Adrenal gland (tissue), 12 donors: ENCODE data around the gene MALRD1. TPM values are rescaled to one million over a fixed set of nuclear protein-coding genes. Genes with fewer than 3 reads are reported as not detected.
A peak's percentile ranks its signal among the peaks of the same experiment; 100 is the strongest.

Experiments
- DNase-seq, 7 donors: peaks; one replicate each; pipeline ENCODE4 v3.0.0-alpha.2; 2019 to 2020
- H3K27ac ChIP-seq, 5 donors: fragments of 200-600 bp; sonication (generic) in 4 of 5; 1 replicate in 3 of 5; 2 replicates in 2 of 5; pipeline versions ENCODE4 v1.5.1 to v1.8.0; 2016 to 2020; ENCODE audit warnings: mild to moderate bottlenecking in 1 of 5
- H3K27me3 ChIP-seq: fragments of 200-600 bp; 2 replicates; pipeline ENCODE4 v1.8.0; 2021
- H3K36me3 ChIP-seq, 2 donors: fragments of 200-600 bp; replicated peaks in 1 of 2; 1 replicate in 1 of 2; 2 replicates in 1 of 2; pipeline versions ENCODE4 v1.5.1 to v1.8.0; 2018 to 2022
- H3K4me1 ChIP-seq, 2 donors: fragments of 200-600 bp; replicated peaks in 1 of 2; 1 replicate in 1 of 2; 2 replicates in 1 of 2; pipeline versions ENCODE4 v1.5.1 to v1.8.0; 2018 to 2021
- H3K4me3 ChIP-seq, 4 donors: fragments of 200-600 bp; sonication (generic) in 3 of 4; one replicate each; pipeline ENCODE4 v1.5.1; 2016 to 2018
- H3K9me3 ChIP-seq, 3 donors: fragments of 200-600 bp; sonication (generic) in 1 of 3; replicated peaks in 1 of 3; 1 replicate in 2 of 3; 2 replicates in 1 of 3; pipeline versions ENCODE4 v1.5.1 to v1.8.0; 2016 to 2021
- POLR2A ChIP-seq, 2 donors: fragments of 450-650 bp; IDR thresholded peaks; one replicate each; pipeline ENCODE4 v1.6.1; 2017; ENCODE audit warnings: antibody characterized with exemption in 2 of 2, mild to moderate bottlenecking in 2 of 2, moderate library complexity in 1 of 2
- WGBS, 4 donors: extraction: QIAGEN DNeasy Blood & Tissue Kit in 2 of 4; methylation state at CpG; one replicate each; pipeline versions ENCODE4 v1.1.5 to v1.1.7; 2013 to 2017; 5-methylcytosine and 5-hydroxymethylcytosine counted together
- intact Hi-C, 2 donors: fragments of 100-400 bp; cut with DNase I; formaldehyde crosslinking; loops; one replicate each; pipeline versions ENCODE4 v1.14.1 to v1.15.0; 2022 to 2023
- polyA plus RNA-seq, 3 donors: library from polyadenylated mRNA; stranded (reverse); fragments of 200-250 nt in 2 of 3; fragments of 350-450 nt in 1 of 3; fragmentation: Illumina TruSeq in 1 of 3; extraction: RNeasy Lipid Tissue Mini Kit (QIAGEN cat#74804) in 1 of 3; gene quantifications; one replicate each; pipeline ENCODE4 v1.2.3, GENCODE V29; 2013 to 2014
- total RNA-seq, 9 donors: library from RNA; depleted of rRNA in 4 of 9; stranded (reverse); fragments of >200 nt in 4 of 9; fragments of 120-200 nt in 1 of 9; fragmentation: NEBNext Ultra II Directional in 1 of 9; extraction: Animal tissue kit (Norgen Biotek cat#: 25700) in 1 of 9; gene quantifications; one replicate each; pipeline versions ENCODE4 v1.1.0 to v1.2.4, GENCODE V29; 2013 to 2023
- TF ChIP-seq, protein P1 (sequence below), 6 experiments: fragments of 450-650 bp in 4 of 6; fragments of 200-600 bp in 2 of 6; sonication (generic) in 1 of 6; IDR thresholded peaks; 1 replicate in 5 of 6; 2 replicates in 1 of 6; pipeline versions ENCODE4 v1.5.1 to v1.8.0; 2016 to 2021; ENCODE audit warnings: antibody characterized with exemption in 6 of 6, mild to moderate bottlenecking in 2 of 6, moderate library complexity in 1 of 6
- donor health status: healthy with polysubstance abuse.
- donor health status: Bipolar disorder and iron deficiency.
- donor health status: DM: yes; HTN: yes; CAD: no.
- donor health status: DM: no; HTN: no; CAD: no.
- donor health status: DM: no; HTN: no; CAD: no.
- donor health status: DM: yes; HTN: yes; CAD: no.

MALRD1 gene
- total and polyA plus RNA-seq, 12 donors, result 0.48 to 6.2 (median 1.9) TPM

DNA sequence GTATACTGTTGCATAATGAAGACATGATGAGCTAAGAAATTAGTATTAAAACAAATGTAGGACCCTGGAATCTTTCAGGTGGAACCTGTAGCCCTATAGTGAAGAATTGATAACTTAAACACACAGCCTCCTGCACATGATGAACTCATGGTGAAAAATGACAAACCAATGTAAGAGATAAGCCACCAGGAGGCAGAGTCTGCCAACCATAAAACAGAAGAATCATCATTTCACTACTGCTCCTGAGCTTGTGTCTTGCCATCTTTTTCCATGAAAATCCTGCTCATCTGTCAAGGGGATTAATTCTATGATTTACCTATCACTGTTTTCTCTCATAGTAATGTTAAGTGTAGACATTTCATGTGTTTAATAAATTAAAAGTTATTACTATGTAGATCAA, 363.9 kb downstream of the MALRD1 start:
- no peaks in the 10 kb centered on the region for H3K36me3 ChIP-seq
- intact Hi-C loops, result loop anchor here in 1 of 2 donors (10.0 kb wide), 1 partner anchor 372 kb away; no protein-coding TSS in a partner anchor
- no peak overlapping the region for H3K27ac ChIP-seq
- H3K4me3 ChIP-seq, result no peak overlapping the region
- TF ChIP-seq POLR2A (IDR thresholded peaks at IDR 0.05), result no peak
- TF ChIP-seq, protein P1, sequence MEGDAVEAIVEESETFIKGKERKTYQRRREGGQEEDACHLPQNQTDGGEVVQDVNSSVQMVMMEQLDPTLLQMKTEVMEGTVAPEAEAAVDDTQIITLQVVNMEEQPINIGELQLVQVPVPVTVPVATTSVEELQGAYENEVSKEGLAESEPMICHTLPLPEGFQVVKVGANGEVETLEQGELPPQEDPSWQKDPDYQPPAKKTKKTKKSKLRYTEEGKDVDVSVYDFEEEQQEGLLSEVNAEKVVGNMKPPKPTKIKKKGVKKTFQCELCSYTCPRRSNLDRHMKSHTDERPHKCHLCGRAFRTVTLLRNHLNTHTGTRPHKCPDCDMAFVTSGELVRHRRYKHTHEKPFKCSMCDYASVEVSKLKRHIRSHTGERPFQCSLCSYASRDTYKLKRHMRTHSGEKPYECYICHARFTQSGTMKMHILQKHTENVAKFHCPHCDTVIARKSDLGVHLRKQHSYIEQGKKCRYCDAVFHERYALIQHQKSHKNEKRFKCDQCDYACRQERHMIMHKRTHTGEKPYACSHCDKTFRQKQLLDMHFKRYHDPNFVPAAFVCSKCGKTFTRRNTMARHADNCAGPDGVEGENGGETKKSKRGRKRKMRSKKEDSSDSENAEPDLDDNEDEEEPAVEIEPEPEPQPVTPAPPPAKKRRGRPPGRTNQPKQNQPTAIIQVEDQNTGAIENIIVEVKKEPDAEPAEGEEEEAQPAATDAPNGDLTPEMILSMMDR (IDR thresholded peaks at IDR 0.05), result peak; percentile 43 to 63 (median 56)
- no peaks in the 10 kb centered on the region for H3K9me3 ChIP-seq
- H3K4me1 ChIP-seq, result no peaks in the 10 kb centered on the region
- DNase-seq, result peak in 4 of 7 donors; percentile 15 to 27 (median 23)
- H3K27me3 ChIP-seq, result no peaks in the 10 kb centered on the region

DNA sequence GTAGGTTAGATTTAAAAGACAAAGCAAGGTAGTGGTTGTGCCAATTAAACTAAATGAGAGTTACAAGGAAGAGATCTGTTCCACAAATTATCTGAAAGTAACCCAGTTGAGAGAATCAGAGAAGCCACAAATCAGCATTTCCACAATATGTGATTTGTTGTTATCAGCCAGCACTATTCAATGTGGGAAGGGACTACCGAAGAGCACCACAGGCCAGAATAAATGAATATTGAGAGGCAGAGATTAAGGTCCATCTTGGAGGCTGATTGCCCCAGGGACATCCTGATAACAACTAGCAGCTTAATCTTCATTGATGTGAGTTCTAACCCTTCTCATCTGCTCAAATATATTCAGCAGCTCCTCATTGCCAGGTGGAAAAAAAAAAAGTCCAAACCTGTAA, 367.6 kb downstream of the MALRD1 start:
- H3K9me3 ChIP-seq, result no peaks in the 10 kb centered on the region
- WGBS, 4 donors, result 46 to 79% (median 61%) methylated on average over 1 of the region's 1 CpG
- H3K4me1 ChIP-seq, result peaks cover 0 to 6% of the 10 kb centered on the region in 2 donors
- no peak overlapping the region for H3K4me3 ChIP-seq
- H3K27me3 ChIP-seq, result peaks cover 4% of the 10 kb centered on the region
- DNase-seq, result no peak
- no peaks in the 10 kb centered on the region for H3K36me3 ChIP-seq
- intact Hi-C loops, result loop anchor here in 1 of 2 donors (10.0 kb wide), 1 partner anchor 369 kb away; no protein-coding TSS in a partner anchor
- TF ChIP-seq, protein P1 (IDR thresholded peaks at IDR 0.05), result no peak
- TF ChIP-seq POLR2A (IDR thresholded peaks at IDR 0.05), result no peak
- no peak overlapping the region for H3K27ac ChIP-seq

DNA sequence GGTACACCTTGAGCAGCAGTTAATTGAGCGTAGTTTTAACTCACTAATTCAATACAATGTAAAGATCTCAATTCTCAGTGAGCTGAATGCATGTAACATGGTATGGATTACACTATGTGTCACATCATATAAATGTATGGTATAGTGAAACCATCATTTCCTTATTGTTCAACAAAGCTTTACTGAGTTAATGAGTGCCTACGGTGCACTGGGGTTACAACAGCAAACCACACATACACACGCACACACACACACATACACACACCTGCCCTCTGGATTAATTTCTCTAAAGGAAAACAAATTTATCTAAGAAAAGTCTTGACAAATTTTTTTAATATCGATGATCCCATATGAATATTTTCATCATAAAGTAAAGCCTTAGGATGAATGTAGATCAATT, 369.1 kb downstream of the MALRD1 start:
- Histone ChIP-seq H3K4me1 (peaks cover 0 to 6% of the 10 kb centered on the region in 2 donors), H3K27me3 (peaks cover 4% of the 10 kb centered on the region), H3K9me3 (no peaks in the 10 kb centered on the region), H3K27ac (no peak overlapping the region), H3K36me3 (no peaks in the 10 kb centered on the region), H3K4me3 (no peak overlapping the region)
- DNase-seq, result no peak
- intact Hi-C loops, result loop anchor here in 1 of 2 donors (10.0 kb wide), 1 partner anchor 367 kb away; no protein-coding TSS in a partner anchor
- no peak for TF ChIP-seq POLR2A (IDR thresholded peaks at IDR 0.05)
- TF ChIP-seq, protein P1 (IDR thresholded peaks at IDR 0.05), result no peak
- 82 to 92% (median 88%) methylated on average over 4 of the region's 4 CpGs for WGBS, 4 donors

DNA sequence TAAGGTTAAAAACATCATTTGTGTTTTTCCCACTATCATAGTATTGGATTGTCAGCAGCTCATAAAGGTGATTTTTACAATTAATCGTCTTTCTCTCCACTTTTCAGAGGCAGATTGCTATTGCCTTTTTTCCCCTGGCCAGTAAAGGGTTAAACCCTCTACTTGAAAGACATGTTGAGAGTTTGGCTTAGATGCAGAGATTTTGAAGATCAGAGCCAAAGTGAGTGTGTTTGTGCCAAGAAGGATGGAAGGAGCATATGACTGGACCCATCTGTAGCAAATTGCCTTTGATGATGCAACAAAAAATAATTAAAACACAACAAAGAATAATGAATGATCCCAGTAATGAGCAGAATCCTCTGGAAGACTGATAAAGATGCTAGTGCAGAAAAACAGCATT, 373.1 kb downstream of the MALRD1 start:
- H3K4me1 ChIP-seq, result peaks cover 0 to 6% of the 10 kb centered on the region in 2 donors
- DNase-seq, result no peak
- no peak overlapping the region for H3K27ac ChIP-seq
- intact Hi-C loops, result no loop called here
- peaks cover 4% of the 10 kb centered on the region for H3K27me3 ChIP-seq
- no peak for TF ChIP-seq POLR2A (IDR thresholded peaks at IDR 0.05)
- TF ChIP-seq, protein P1 (IDR thresholded peaks at IDR 0.05), result no peak
- no peak overlapping the region for H3K4me3 ChIP-seq
- H3K36me3 ChIP-seq, result no peaks in the 10 kb centered on the region
- no peaks in the 10 kb centered on the region for H3K9me3 ChIP-seq
- WGBS, 4 donors, result 81 to 88% (median 85%) methylated on average over 1 of the region's 1 CpG
